ENCODE results near the gene WARS2. TPM values are rescaled to one million over a fixed set of nuclear protein-coding genes. Genes with fewer than 3 reads are reported as not detected.
"Not testable (repeated sequence)": the region's sequence is repeated elsewhere in the genome, so short reads cannot be mapped to it uniquely, and the experiment has no call there.

Gene WARS2
- total and polyA plus RNA-seq, 8 donors = 3.5 to 48.4 (median 9.5) TPM

DNA sequence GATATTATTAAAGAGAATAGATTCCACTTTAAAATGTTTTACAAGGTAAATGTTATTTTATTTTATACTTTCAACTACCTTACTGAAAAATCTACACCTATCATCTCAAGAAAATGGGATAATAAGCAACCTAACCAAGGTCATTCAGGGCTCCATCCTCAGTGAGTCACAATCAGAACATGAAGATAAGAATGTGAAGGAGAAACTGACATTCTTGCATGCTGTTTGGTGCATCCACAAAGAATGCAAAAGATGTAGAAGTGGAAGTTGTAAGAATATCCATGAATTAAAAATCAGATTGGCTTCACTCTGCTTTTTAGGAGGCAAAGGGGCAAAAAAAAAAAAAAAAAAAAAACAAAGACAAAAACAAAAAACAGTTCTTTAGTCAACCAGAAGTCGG, 6.5 kb downstream of the WARS2 start:
- peaks cover 0 to 5% (median 1%) of the 10 kb centered on the region in 4 donors for H3K4me1 ChIP-seq
- 89 to 100% (median 90%) methylated on average over 1 of the region's 1 CpG for WGBS, 5 donors
- no peak for TF ChIP-seq POLR2AphosphoS5 (IDR thresholded peaks at IDR 0.05)
- no peak for TF ChIP-seq EP300 (IDR thresholded peaks at IDR 0.05)
- TF ChIP-seq, protein P1, sequence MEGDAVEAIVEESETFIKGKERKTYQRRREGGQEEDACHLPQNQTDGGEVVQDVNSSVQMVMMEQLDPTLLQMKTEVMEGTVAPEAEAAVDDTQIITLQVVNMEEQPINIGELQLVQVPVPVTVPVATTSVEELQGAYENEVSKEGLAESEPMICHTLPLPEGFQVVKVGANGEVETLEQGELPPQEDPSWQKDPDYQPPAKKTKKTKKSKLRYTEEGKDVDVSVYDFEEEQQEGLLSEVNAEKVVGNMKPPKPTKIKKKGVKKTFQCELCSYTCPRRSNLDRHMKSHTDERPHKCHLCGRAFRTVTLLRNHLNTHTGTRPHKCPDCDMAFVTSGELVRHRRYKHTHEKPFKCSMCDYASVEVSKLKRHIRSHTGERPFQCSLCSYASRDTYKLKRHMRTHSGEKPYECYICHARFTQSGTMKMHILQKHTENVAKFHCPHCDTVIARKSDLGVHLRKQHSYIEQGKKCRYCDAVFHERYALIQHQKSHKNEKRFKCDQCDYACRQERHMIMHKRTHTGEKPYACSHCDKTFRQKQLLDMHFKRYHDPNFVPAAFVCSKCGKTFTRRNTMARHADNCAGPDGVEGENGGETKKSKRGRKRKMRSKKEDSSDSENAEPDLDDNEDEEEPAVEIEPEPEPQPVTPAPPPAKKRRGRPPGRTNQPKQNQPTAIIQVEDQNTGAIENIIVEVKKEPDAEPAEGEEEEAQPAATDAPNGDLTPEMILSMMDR (IDR thresholded peaks at IDR 0.05) = no peak
- no peak for TF ChIP-seq POLR2A (IDR thresholded peaks at IDR 0.05)
- no peak overlapping the region for H3K4me3 ChIP-seq
- no peaks in the 10 kb centered on the region for H3K36me3 ChIP-seq
- no peaks in the 10 kb centered on the region for H3K9me3 ChIP-seq
- intact Hi-C loops (cut with DNase I; ENCODE audit: low total_unique reads) = no loop called here
- H3K27me3 ChIP-seq = no peaks in the 10 kb centered on the region
- H3K27ac ChIP-seq = no peak overlapping the region
- no peak for DNase-seq

DNA sequence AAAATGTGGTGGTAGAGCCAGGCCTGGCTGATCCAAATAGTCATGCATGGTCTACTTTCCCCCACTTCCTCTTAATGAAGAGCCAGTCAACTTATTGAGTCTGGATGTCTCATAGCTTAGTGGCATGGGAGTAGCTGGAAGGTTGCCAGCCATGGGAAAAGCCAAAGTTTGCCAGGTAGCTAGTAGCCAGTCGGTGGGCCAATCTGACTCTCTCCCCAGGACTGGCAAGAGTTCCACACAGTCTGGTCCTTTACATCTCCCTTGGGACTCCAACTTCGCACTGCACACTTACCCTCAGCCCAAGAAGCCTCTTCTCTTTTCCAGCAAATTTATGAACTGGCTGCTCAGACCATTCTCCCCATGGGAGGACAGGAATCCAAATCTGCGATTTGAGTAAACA, 8.3 kb downstream of the WARS2 start:
- H3K27ac ChIP-seq = no peak overlapping the region
- no peaks in the 10 kb centered on the region for H3K36me3 ChIP-seq
- TF ChIP-seq POLR2A (IDR thresholded peaks at IDR 0.05) = no peak
- no peak for DNase-seq
- no peaks in the 10 kb centered on the region for H3K4me1 ChIP-seq
- no peaks in the 10 kb centered on the region for H3K27me3 ChIP-seq
- WGBS, 5 donors = 76 to 96% (median 89%) methylated on average over 2 to 3 of the region's 3 CpGs
- no peaks in the 10 kb centered on the region for H3K9me3 ChIP-seq
- no peak overlapping the region for H3K4me3 ChIP-seq
- intact Hi-C loops (cut with DNase I; ENCODE audit: low total_unique reads) = no loop called here

GRCh38 chr1:119125874-119126273, 14.6 kb downstream of the WARS2 start:
- intact Hi-C loops (cut with DNase I; ENCODE audit: low total_unique reads) = no loop called here
- no peaks in the 10 kb centered on the region for H3K27me3 ChIP-seq
- WGBS, 5 donors = 93 to 100% (median 97%) methylated on average over 1 of the region's 1 CpG
- no peaks in the 10 kb centered on the region for H3K4me1 ChIP-seq
- DNase-seq = no peak
- TF ChIP-seq, protein P1 (IDR thresholded peaks at IDR 0.05) = no peak
- TF ChIP-seq POLR2A (IDR thresholded peaks at IDR 0.05) = no peak
- no peak overlapping the region for H3K27ac ChIP-seq
- peaks cover 0 to 13% (median 5%) of the 10 kb centered on the region in 4 donors for H3K9me3 ChIP-seq
- H3K36me3 ChIP-seq = peaks cover 0 to 7% (median 0%) of the 10 kb centered on the region in 4 donors
- H3K4me3 ChIP-seq = no peak overlapping the region

DNA sequence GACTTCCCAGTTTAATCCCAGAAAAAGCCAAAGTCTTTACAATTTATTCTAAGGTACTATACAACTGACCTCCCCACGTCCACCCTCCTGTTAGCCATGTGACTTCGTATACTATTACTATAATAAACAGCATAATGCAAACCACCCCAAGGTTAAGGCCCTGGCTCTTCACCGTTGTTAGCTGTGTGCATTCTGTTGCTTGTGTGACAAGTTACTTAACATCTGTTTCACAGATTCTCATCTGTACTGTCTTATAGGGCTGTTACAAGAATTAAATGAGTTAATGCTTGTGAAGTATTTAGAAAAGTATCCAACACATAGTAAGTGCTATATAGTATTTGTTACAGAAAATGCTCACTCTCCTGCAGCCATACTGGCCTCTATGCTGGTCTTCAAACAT, 15.7 kb downstream of the WARS2 start:
- no peak overlapping the region for H3K27ac ChIP-seq
- H3K36me3 ChIP-seq = peaks cover 0 to 7% (median 0%) of the 10 kb centered on the region in 4 donors
- TF ChIP-seq EP300 (IDR thresholded peaks at IDR 0.05) = no peak
- peaks cover 0 to 17% (median 6%) of the 10 kb centered on the region in 4 donors for H3K9me3 ChIP-seq
- no peak for DNase-seq
- no peaks in the 10 kb centered on the region for H3K4me1 ChIP-seq
- H3K4me3 ChIP-seq = no peak overlapping the region
- WGBS, 5 donors = 82 to 90% (median 88%) methylated on average over 3 of the region's 3 CpGs
- H3K27me3 ChIP-seq = no peaks in the 10 kb centered on the region
- intact Hi-C loops (cut with DNase I; ENCODE audit: low total_unique reads) = no loop called here

DNA sequence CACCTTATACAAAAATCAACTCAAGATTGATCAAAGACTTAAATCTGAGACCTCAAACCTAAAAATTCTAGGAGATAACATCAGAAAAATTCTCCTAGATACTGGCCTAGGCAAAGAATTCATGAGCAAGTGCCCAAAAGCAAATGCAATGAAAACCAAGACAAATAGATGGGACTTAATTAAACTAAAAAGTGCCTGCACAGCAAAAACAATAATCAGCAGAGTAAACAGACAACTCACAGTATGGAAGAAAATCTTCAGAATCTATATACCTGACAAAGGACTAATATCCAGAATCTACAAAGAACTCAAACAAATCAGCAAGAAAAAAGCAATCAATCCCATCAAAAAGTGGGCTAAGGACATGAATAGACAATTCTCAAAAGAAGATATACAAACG, 18.6 kb downstream of the WARS2 start:
- intact Hi-C loops (cut with DNase I; ENCODE audit: low total_unique reads); H3K4me3 ChIP-seq; DNase-seq; H3K36me3 ChIP-seq; H3K27me3 ChIP-seq; H3K4me1 ChIP-seq; H3K27ac ChIP-seq: not testable (repeated sequence)
- peaks cover 0 to 17% (median 6%) of the 10 kb centered on the region in 4 donors for H3K9me3 ChIP-seq
- 85 to 93% (median 88%) methylated on average over 1 of the region's 1 CpG for WGBS, 5 donors

GRCh38 chr1:119116725-119117124, 23.7 kb downstream of the WARS2 start:
- H3K36me3 ChIP-seq = no peaks in the 10 kb centered on the region
- WGBS, 5 donors = 65 to 79% (median 76%) methylated on average over 7 of the region's 7 CpGs
- no peak for DNase-seq

More at GRCh38 chr1:119116725-119117124, 23.7 kb downstream of the WARS2 start:
- Histone ChIP-seq H3K27ac (no peak overlapping the region), H3K4me3 (no peak overlapping the region), H3K4me1 (peaks cover 0 to 5% (median 0%) of the 10 kb centered on the region in 4 donors), H3K27me3 (no peaks in the 10 kb centered on the region), H3K9me3 (peaks cover 0 to 11% (median 4%) of the 10 kb centered on the region in 4 donors)
- intact Hi-C loops (cut with DNase I; ENCODE audit: low total_unique reads) = no loop called here
- TF ChIP-seq, protein P1 (IDR thresholded peaks at IDR 0.05) = no peak
- TF ChIP-seq POLR2A (IDR thresholded peaks at IDR 0.05) (no peak), EP300 (IDR thresholded peaks at IDR 0.05) (no peak), POLR2AphosphoS5 (IDR thresholded peaks at IDR 0.05) (no peak)
